D721Med (cell line): ENCODE measurements around the gene PRKCB.
A peak's percentile ranks its signal among the peaks of the same experiment; 100 is the strongest.

Experiments used
- DNase-seq: peaks from one replicate; pipeline ENCODE4 v3.0.0; 2011; ENCODE audit warnings: low spot score; ENCODE audit not compliant: insufficient read length
- FAIRE-seq: peaks from 2 replicates; lab custom pipeline; 2011; peaks lifted over from hg19 to GRCh38; lab: Jason Lieb, UNC
- CTCF ChIP-seq: IDR thresholded peaks from 2 replicates; pipeline ENCODE4 v1.5.1; 2012; ENCODE audit warnings: mild to moderate bottlenecking, control low read depth; ENCODE audit not compliant: insufficient read depth; ENCODE audit errors: missing control alignments

Gene PRKCB

DNA sequence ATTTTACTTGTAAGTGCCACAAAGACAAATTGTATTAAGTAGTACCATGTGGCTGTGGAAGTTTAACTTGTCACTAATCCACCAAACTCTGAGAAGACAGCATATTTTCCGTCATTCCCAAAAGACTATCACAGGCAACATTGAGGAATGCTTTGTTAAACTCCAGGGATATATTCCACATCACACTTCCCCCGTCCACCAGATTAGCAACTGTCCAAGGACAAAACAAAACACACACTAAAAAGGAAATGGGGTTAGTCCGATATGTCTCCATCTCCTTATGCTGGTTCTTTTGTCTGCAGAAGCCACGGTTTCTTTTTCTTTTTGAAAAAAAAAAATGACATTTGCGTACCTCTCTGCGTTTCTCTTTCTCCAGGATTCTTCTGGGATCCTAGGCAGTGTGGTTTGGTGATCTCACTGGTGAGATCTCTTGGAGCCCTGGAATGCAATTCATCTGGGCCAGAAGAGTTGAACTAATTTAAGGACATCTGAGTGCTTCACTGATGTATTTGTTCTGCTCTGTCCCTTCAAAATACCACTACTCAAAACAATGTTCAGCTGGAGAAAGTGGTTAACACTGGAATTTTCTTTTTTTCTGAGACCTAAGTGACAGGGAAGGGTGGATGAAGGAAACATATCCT is 40.6 kb downstream of the PRKCB start:
- FAIRE-seq (no peak), DNase-seq (no peak)
- no peak for TF ChIP-seq CTCF

DNA sequence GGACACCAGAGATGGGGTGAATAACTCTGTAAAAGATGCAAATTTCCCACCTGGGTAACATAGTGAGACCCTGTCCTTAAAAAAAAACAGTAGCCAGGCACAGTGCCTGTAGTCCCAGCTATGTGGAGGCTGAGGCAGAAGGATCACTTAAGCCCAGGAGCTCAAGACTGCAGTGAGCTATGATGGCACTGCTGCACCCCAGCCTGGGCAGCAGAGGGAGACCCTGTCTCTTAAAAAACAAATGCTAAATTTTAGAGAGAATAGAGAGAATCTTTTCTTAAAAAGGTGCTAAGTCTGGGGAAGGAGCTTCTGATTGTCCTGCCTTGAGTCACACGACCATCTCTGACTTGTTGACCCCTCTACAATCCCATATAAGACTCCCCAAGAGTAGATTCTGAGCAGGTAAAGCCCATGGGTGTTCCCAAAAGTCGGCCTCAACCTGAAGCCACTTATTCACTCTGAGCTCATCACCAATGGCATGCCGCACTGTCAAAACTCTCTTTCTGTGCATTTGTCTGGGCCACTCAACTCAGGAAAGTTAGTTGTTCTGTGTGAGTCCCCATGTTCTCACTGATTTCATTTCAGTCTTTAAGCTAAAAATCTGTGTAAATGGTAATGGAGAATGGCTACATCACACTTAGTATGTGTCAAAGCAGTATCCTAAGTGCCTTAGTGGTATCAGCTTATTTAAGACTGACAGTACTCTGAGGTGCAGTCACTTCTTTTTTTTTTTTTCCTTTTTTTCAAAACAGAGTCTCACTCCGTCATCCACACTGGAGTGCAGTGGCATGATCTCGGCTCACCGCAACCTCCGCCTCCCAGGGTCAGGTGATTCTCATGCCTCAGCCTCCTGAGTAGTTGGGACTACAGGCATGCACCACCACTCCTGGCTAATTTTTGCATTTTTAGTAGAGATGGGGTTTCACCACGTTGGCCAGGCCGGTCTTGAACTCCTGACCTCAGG is 41.6 kb downstream of the PRKCB start:
- no peak for DNase-seq
- FAIRE-seq: no peak
- TF ChIP-seq CTCF: peak; percentile 24

DNA sequence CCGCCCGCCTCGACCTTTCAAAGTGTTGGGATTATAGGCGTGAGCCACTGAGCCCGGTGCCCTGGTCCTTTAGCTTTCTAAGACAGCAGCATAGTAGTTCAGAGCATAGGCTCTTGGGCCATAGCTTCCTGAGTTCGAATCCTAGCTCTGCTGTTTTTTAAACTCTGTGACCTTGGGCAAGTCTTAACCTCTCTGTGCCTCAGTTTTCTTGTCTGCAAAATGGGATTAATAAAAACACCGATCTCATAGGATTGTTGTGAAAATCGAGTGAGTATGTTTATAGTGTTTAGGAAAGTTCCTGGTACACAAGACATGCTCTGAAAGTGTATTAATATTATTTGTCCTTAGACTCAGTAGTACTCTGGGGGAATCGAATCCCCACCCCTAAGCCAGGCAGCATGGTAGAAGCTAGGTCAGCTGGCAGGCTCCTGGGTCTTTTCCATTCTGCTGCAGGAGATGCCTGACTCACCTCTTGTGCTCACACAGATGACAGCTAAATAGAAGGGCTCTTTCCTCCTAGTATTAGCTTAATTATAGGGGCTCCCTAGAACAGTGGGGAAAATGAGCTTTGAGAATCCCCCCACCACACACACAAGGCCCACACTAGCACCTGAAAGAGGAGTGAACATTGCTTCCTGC is 44.1 kb downstream of the PRKCB start:
- no peak for FAIRE-seq
- DNase-seq: no peak
- no peak for TF ChIP-seq CTCF

DNA sequence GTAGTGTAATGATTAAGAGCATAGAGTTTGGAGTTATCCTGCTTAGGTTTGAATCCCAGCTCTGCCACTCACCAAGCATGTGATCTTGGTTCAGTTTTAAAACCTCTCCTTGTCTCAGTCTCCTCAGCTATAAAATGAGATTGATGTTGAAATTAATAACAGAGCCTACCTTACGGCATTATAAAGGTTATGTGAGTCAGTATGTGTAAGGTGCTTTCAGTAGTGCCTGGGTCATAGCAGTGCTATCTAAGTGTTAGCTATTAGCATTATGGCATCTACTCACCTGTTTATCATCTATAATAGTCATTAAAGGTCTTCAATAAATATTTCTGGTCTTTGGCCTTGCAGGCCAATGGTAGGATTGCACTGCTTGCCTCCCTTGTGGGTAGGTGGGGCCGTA is 53.4 kb downstream of the PRKCB start:
- no peak for DNase-seq
- no peak for FAIRE-seq
- TF ChIP-seq CTCF: no peak

DNA sequence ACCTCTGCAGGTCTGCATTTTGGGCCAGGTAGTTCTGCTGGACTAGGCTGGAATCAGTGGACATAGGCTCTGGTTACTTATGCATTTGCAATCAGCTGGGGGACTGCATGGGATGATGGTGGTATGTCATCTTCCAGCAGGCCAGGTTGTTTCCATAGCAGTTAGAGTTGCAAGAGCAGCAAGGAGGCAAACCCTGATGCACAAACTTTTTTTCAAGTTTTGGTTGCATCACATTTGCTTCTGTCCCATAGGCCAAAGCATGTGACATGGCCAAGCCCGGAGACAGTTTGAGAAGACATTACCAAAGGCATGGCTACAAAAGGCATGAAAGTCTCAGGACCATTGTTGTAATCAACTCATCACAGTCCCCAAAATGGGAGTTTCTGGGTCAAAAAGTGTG is 58.2 kb downstream of the PRKCB start:
- no peak for TF ChIP-seq CTCF
- FAIRE-seq (no peak), DNase-seq (no peak)

- DNase-seq (no peak), FAIRE-seq (no peak)
- TF ChIP-seq CTCF: no peak
Observed at GRCh38 chr16:23895052-23895451, 59.3 kb downstream of the PRKCB start.
